HCT116 (cell line): ENCODE measurements around the gene TGFBR1.

ENCODE experiments used
- EZH2 ChIP-seq: fragments of 200-600 bp; sonication (generic); IDR thresholded peaks from 2 replicates; pipeline ENCODE4 v1.6.1; 2017; ENCODE audit warnings: antibody characterized with exemption, mixed run types
- EZH2phosphoT487 ChIP-seq: fragments of 200-600 bp; IDR thresholded peaks from 2 replicates; pipeline ENCODE4 v1.6.1; 2018; ENCODE audit warnings: antibody characterized with exemption, borderline replicate concordance
- POLR2A ChIP-seq: IDR thresholded peaks from 2 replicates; pipeline ENCODE4 v1.7.0; 2011; ENCODE audit warnings: borderline replicate concordance; ENCODE audit not compliant: insufficient read depth, insufficient read length; ENCODE audit errors: extremely low read depth
- RAD21 ChIP-seq: IDR thresholded peaks from 2 replicates; pipeline ENCODE4 v1.6.1; 2012; ENCODE audit warnings: low read depth, mild to moderate bottlenecking
- TCF7L2 ChIP-seq: IDR thresholded peaks from 2 replicates; pipeline ENCODE4 v1.7.0; 2011; ENCODE audit warnings: borderline replicate concordance, inconsistent platforms; ENCODE audit not compliant: insufficient read depth, insufficient read length; ENCODE audit errors: extremely low read depth
- ZFX ChIP-seq: fragments of 450-650 bp; IDR thresholded peaks from 2 replicates; pipeline ENCODE4 v1.6.1; 2017
- TF ChIP-seq, protein P1 (sequence below), 3 experiments: fragments of 200-600 bp in 1 of 3; sonication (generic) in 1 of 3; IDR thresholded peaks in 2 of 3; conservative IDR thresholded peaks in 1 of 3; 2 replicates each; pipeline ENCODE4 v1.5.1; 2012 to 2017; ENCODE audit warnings: low read depth in 2 of 3, low read length in 2 of 3, antibody characterized with exemption in 1 of 3, borderline replicate concordance in 1 of 3, control low read depth in 1 of 3, mild to moderate bottlenecking in 1 of 3, mixed read lengths in 1 of 3, mixed run types in 1 of 3, moderate library complexity in 1 of 3; ENCODE audit not compliant: insufficient read depth in 1 of 3

DNA sequence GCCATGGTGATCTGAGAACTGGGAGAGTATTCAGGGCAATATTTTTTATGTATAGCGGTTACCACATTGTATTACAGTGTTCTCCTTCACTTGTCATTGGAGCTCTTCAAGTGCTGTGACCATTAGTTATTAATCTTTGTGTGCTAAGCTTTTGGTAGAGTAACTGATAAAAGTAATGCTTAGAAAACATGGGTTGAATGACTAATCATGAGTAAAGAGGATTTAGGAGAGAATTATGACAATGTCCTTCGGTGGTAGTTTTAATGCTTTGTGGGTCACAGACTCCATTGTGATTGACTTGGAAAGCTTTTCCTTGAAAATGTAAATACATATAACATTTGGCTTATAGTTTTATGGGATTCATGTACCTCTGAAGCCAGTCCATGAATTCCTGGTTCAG, 21.4 kb downstream of the TGFBR1 start:
- TF ChIP-seq, protein P1, sequence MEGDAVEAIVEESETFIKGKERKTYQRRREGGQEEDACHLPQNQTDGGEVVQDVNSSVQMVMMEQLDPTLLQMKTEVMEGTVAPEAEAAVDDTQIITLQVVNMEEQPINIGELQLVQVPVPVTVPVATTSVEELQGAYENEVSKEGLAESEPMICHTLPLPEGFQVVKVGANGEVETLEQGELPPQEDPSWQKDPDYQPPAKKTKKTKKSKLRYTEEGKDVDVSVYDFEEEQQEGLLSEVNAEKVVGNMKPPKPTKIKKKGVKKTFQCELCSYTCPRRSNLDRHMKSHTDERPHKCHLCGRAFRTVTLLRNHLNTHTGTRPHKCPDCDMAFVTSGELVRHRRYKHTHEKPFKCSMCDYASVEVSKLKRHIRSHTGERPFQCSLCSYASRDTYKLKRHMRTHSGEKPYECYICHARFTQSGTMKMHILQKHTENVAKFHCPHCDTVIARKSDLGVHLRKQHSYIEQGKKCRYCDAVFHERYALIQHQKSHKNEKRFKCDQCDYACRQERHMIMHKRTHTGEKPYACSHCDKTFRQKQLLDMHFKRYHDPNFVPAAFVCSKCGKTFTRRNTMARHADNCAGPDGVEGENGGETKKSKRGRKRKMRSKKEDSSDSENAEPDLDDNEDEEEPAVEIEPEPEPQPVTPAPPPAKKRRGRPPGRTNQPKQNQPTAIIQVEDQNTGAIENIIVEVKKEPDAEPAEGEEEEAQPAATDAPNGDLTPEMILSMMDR (IDR thresholded peaks at IDR 0.05 in 2 of 3, conservative IDR thresholded peaks at IDR 0.05 in 1 of 3; ENCODE audit: borderline replicate concordance in 1 of 3, insufficient read depth in 1 of 3, low read depth in 2 of 3, low read length in 2 of 3), result no peak
- TF ChIP-seq ZFX (no peak), POLR2A (no peak), TCF7L2 (no peak), EZH2phosphoT487 (no peak), RAD21 (no peak), EZH2 (no peak)
